Type B pancreatic cell (in vitro differentiated cells): ENCODE results near the gene PAX9. TPM values are rescaled to one million over a fixed set of nuclear protein-coding genes. Genes with fewer than 3 reads are reported as not detected.

ENCODE experiments used
- DNase-seq: peaks from one replicate; pipeline ENCODE4 v3.0.0; 2021; ENCODE audit warnings: mixed read lengths; ENCODE audit not compliant: unreplicated experiment; ENCODE audit errors: extremely low spot score
- H3K27ac Mint-ChIP-seq: 2 replicates; pipeline ENCODE4 v1.8.0; 2021; ENCODE audit warnings: mild to moderate bottlenecking, mixed read lengths
- H3K27me3 Mint-ChIP-seq: 2 replicates; pipeline ENCODE4 v1.8.0; 2021; ENCODE audit warnings: mixed read lengths
- H3K36me3 Mint-ChIP-seq: 2 replicates; pipeline ENCODE4 v1.8.0; 2021; ENCODE audit warnings: mixed read lengths
- H3K4me1 Mint-ChIP-seq: one replicate; pipeline ENCODE4 v1.8.0; 2021; ENCODE audit warnings: mixed read lengths; ENCODE audit not compliant: unreplicated experiment
- H3K4me3 Mint-ChIP-seq: 2 replicates; pipeline ENCODE4 v1.8.0; 2021; ENCODE audit warnings: mild to moderate bottlenecking, mixed read lengths
- H3K9me3 Mint-ChIP-seq: 2 replicates; pipeline ENCODE4 v1.8.0; 2021; ENCODE audit warnings: mixed read lengths
- total RNA-seq: library from RNA; stranded (reverse); gene quantifications from 2 replicates; pipeline ENCODE4 v1.2.1, GENCODE V29; 2021; ENCODE audit warnings: low replicate concordance
- TF ChIP-seq, protein P1 (sequence below): fragments of 200-600 bp; sonication (generic); conservative IDR thresholded peaks from 2 replicates; pipeline ENCODE4 v1.5.0; 2021; ENCODE audit warnings: antibody characterized with exemption, mild to moderate bottlenecking

Gene PAX9
- total RNA-seq, 1 donor from 2014 or later: 5.6 TPM

DNA sequence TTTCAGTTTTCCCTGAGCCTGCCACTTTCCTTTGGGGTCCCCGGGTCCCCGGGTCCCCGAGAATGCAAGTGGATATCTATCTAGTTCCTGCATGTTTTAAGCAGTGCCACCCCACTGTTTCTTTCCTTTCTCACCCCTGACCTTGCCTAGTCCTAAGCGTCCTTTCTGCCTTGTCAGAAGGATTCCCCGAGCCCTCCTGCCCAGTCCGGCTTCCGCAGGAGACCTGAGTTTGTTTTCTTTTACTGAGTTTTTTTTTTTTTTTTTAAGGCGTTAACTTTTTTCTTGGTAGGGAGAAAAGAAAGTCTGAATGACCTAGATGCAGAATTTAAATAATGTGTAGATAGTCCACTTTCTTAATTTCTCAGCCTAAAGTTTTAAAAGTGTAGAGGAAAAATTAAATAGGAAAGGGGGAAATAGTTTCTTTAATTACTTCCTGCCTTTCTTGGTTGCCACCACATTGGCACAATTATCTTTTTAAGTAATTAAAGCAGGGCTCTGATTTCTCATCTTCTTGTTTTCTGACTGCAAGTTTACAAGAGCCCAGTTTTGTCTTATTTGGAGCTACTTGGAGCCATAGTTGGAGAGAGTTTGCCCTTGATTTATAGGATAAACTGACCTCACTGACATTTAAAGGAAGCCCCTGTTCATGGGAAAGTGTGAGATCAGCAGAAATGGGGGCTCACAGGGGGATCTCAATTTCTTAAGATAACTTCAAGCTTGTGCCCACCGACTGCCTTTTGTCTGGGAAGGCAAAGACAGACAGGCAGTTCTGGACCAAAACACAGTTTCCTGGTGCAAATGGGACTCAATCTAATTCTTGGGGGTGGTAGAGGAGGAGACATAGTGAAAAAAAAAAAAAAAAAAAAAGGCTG is 2.9 kb downstream of the PAX9 start:
- Mint-ChIP-seq H3K4me3 (peak overlapping the region; percentile 91), H3K27me3 (peaks cover 90% of the 10 kb centered on the region), H3K27ac (peak overlapping the region; percentile 28), H3K9me3 (no peaks in the 10 kb centered on the region), H3K36me3 (peaks cover 4% of the 10 kb centered on the region), H3K4me1 (peaks cover 25% of the 10 kb centered on the region)
- TF ChIP-seq, protein P1, sequence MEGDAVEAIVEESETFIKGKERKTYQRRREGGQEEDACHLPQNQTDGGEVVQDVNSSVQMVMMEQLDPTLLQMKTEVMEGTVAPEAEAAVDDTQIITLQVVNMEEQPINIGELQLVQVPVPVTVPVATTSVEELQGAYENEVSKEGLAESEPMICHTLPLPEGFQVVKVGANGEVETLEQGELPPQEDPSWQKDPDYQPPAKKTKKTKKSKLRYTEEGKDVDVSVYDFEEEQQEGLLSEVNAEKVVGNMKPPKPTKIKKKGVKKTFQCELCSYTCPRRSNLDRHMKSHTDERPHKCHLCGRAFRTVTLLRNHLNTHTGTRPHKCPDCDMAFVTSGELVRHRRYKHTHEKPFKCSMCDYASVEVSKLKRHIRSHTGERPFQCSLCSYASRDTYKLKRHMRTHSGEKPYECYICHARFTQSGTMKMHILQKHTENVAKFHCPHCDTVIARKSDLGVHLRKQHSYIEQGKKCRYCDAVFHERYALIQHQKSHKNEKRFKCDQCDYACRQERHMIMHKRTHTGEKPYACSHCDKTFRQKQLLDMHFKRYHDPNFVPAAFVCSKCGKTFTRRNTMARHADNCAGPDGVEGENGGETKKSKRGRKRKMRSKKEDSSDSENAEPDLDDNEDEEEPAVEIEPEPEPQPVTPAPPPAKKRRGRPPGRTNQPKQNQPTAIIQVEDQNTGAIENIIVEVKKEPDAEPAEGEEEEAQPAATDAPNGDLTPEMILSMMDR: no peak
- DNase-seq: no peak

GRCh38 chr14:36665887-36666415 is 4.3 kb downstream of the PAX9 start:
- TF ChIP-seq, protein P1: no peak
- Mint-ChIP-seq H3K27ac (no peak overlapping the region), H3K9me3 (no peaks in the 10 kb centered on the region), H3K27me3 (peaks cover 89% of the 10 kb centered on the region), H3K36me3 (peaks cover 4% of the 10 kb centered on the region), H3K4me1 (peaks cover 25% of the 10 kb centered on the region), H3K4me3 (peak overlapping the region; percentile 77)
- DNase-seq: no peak

GRCh38 chr14:36666416-36667206 is 5.0 kb downstream of the PAX9 start:
- H3K27me3 Mint-ChIP-seq: peaks cover 89% of the 10 kb centered on the region
- H3K4me1 Mint-ChIP-seq: peaks cover 21% of the 10 kb centered on the region
- TF ChIP-seq, protein P1: no peak
- peak overlapping the region; percentile 77 for H3K4me3 Mint-ChIP-seq
- DNase-seq: no peak
- no peaks in the 10 kb centered on the region for H3K9me3 Mint-ChIP-seq
- H3K36me3 Mint-ChIP-seq: peaks cover 4% of the 10 kb centered on the region
- no peak overlapping the region for H3K27ac Mint-ChIP-seq

DNA sequence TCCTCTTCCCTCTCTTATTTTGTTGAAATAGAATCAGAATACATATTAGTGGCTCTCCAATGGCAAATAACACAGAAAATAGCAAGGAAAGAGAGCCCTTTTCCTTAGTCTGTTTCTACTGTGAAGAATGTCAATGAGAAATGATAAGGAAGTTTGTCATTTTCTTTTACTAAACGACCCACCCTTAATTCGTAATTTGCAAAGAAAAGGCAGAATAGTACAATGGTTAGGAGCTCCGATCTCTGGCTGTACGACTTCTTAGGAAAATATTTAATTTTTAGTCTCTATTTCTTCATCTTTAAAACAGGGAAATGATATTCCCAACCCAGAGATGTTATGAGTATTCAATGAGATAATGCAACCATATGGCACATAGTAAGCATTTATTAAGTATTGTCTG is 6.0 kb downstream of the PAX9 start:
- Mint-ChIP-seq H3K27me3 (peaks cover 87% of the 10 kb centered on the region), H3K27ac (no peak overlapping the region), H3K36me3 (peaks cover 4% of the 10 kb centered on the region), H3K4me3 (peak overlapping the region; percentile 26), H3K4me1 (peaks cover 14% of the 10 kb centered on the region), H3K9me3 (no peaks in the 10 kb centered on the region)
- no peak for DNase-seq
- TF ChIP-seq, protein P1: no peak

DNA sequence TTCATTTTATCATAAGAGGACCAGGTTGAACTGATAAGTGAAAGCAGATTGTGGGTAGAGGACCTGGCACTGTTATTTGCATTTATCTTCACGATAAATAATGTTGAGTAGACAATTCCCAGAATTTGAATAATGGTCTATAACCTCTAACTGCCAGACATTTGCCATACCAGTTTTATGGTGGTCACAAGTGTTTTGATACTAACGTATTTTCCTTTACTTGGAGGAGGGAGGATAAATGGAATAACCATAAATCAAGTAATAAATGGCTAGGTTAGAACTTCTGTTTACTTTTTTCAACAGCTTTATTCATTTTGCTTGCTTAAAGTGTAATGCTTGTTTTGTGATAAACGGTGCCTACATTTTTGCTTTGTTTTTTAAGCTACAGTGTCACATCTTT is 9.5 kb downstream of the PAX9 start:
- TF ChIP-seq, protein P1: no peak
- Mint-ChIP-seq H3K27ac (no peak overlapping the region), H3K36me3 (no peaks in the 10 kb centered on the region), H3K4me1 (no peaks in the 10 kb centered on the region), H3K27me3 (peaks cover 80% of the 10 kb centered on the region), H3K9me3 (no peaks in the 10 kb centered on the region), H3K4me3 (no peak overlapping the region)
- DNase-seq: no peak
